ENCODE results near the gene RAG2.

RAG2 gene

GRCh38 chr11:36615826-36616225 lies 17.8 kb upstream of the RAG2 start:
- Mint-ChIP-seq H3K4me3 (no peak overlapping the region), H3K27me3 (no peaks in the 10 kb centered on the region), H3K4me1 (ENCODE audit: low read depth) (peaks cover 6% of the 10 kb centered on the region), H3K36me3 (ENCODE audit: low read depth) (no peaks in the 10 kb centered on the region), H3K27ac (no peak overlapping the region), H3K9me3 (no peaks in the 10 kb centered on the region)
- no peak for DNase-seq

- Mint-ChIP-seq H3K27ac (no peak overlapping the region), H3K9me3 (no peaks in the 10 kb centered on the region), H3K36me3 (ENCODE audit: low read depth) (no peaks in the 10 kb centered on the region)
These were observed 11.3 kb upstream of the RAG2 start for GRCh38 chr11:36609383-36609782.

GRCh38 chr11:36608491-36609199 lies 10.6 kb upstream of the RAG2 start:
- no peak for DNase-seq
- Mint-ChIP-seq H3K36me3 (ENCODE audit: low read depth) (no peaks in the 10 kb centered on the region), H3K9me3 (no peaks in the 10 kb centered on the region), H3K4me3 (no peak overlapping the region), H3K27ac (no peak overlapping the region), H3K27me3 (peaks cover 6% of the 10 kb centered on the region), H3K4me1 (ENCODE audit: low read depth) (no peaks in the 10 kb centered on the region)

More at GRCh38 chr11:36609383-36609782, 11.3 kb upstream of the RAG2 start:
- H3K4me1 Mint-ChIP-seq (ENCODE audit: low read depth), result no peaks in the 10 kb centered on the region
- H3K4me3 Mint-ChIP-seq, result no peak overlapping the region
- DNase-seq, result no peak
- peaks cover 6% of the 10 kb centered on the region for H3K27me3 Mint-ChIP-seq

GRCh38 chr11:36605221-36606216 lies 7.5 kb upstream of the RAG2 start:
- Mint-ChIP-seq H3K27me3 (peaks cover 14% of the 10 kb centered on the region), H3K4me3 (no peak overlapping the region), H3K4me1 (ENCODE audit: low read depth) (no peaks in the 10 kb centered on the region), H3K27ac (no peak overlapping the region), H3K36me3 (ENCODE audit: low read depth) (no peaks in the 10 kb centered on the region), H3K9me3 (no peaks in the 10 kb centered on the region)
- no peak for DNase-seq

GRCh38 chr11:36602135-36602534 lies 4.1 kb upstream of the RAG2 start:
- Mint-ChIP-seq H3K9me3 (no peaks in the 10 kb centered on the region), H3K27me3 (peaks cover 18% of the 10 kb centered on the region), H3K4me3 (no peak overlapping the region), H3K27ac (no peak overlapping the region), H3K4me1 (ENCODE audit: low read depth) (no peaks in the 10 kb centered on the region), H3K36me3 (ENCODE audit: low read depth) (no peaks in the 10 kb centered on the region)
- DNase-seq, result no peak

- peaks cover 4% of the 10 kb centered on the region for H3K4me1 Mint-ChIP-seq (ENCODE audit: low read depth)
- no peak overlapping the region for H3K27ac Mint-ChIP-seq
- peaks cover 21% of the 10 kb centered on the region for H3K27me3 Mint-ChIP-seq
- H3K4me3 Mint-ChIP-seq, result no peak overlapping the region
- no peaks in the 10 kb centered on the region for H3K36me3 Mint-ChIP-seq (ENCODE audit: low read depth)
- DNase-seq, result no peak
- no peaks in the 10 kb centered on the region for H3K9me3 Mint-ChIP-seq
These were observed 3.1 kb upstream of the RAG2 start for GRCh38 chr11:36601155-36601554.

- H3K36me3 Mint-ChIP-seq (ENCODE audit: low read depth), result no peaks in the 10 kb centered on the region
- no peak overlapping the region for H3K27ac Mint-ChIP-seq
- H3K9me3 Mint-ChIP-seq, result no peaks in the 10 kb centered on the region
- peaks cover 4% of the 10 kb centered on the region for H3K4me1 Mint-ChIP-seq (ENCODE audit: low read depth)
- H3K27me3 Mint-ChIP-seq, result peaks cover 29% of the 10 kb centered on the region
- H3K4me3 Mint-ChIP-seq, result no peak overlapping the region
- no peak for DNase-seq
These were observed 2.1 kb upstream of the RAG2 start for GRCh38 chr11:36600180-36600579.

- no peak for DNase-seq
- H3K4me3 Mint-ChIP-seq, result no peak overlapping the region
- no peak overlapping the region for H3K27ac Mint-ChIP-seq
- H3K9me3 Mint-ChIP-seq, result no peaks in the 10 kb centered on the region
- H3K36me3 Mint-ChIP-seq (ENCODE audit: low read depth), result peaks cover 2% of the 10 kb centered on the region
- peaks cover 57% of the 10 kb centered on the region for H3K27me3 Mint-ChIP-seq
- H3K4me1 Mint-ChIP-seq (ENCODE audit: low read depth), result peaks cover 11% of the 10 kb centered on the region
These were observed 1.2 kb downstream of the RAG2 start for GRCh38 chr11:36596880-36597279.

- H3K27ac Mint-ChIP-seq, result peak within 1 kb of the TSS; percentile 63
These were observed 3.6 kb downstream of the RAG2 start, which contains the start of gene IFTAP for GRCh38 chr11:36594316-36594989. IFTAP (plus strand) TSS chr11:36594502; CDS start chr11:36610104, 15,602 bp downstream.

GRCh38 chr11:36591433-36591832 lies 6.6 kb downstream of the RAG2 start:
- Mint-ChIP-seq H3K4me1 (ENCODE audit: low read depth) (peaks cover 8% of the 10 kb centered on the region), H3K27me3 (peaks cover 59% of the 10 kb centered on the region), H3K36me3 (ENCODE audit: low read depth) (peaks cover 2% of the 10 kb centered on the region), H3K4me3 (no peak overlapping the region), H3K27ac (no peak overlapping the region), H3K9me3 (no peaks in the 10 kb centered on the region)
- no peak for DNase-seq

More at GRCh38 chr11:36594316-36594989, 3.6 kb downstream of the RAG2 start, which contains the start of gene IFTAP:
- Mint-ChIP-seq H3K4me1 (ENCODE audit: low read depth) (peaks cover 11% of the 10 kb centered on the region), H3K9me3 (no peaks in the 10 kb centered on the region), H3K27me3 (peaks cover 60% of the 10 kb centered on the region), H3K36me3 (ENCODE audit: low read depth) (peaks cover 2% of the 10 kb centered on the region), H3K4me3 (peak within 1 kb of the TSS; percentile 82)
- peak; percentile 63 for DNase-seq

GRCh38 chr11:36590513-36590912 lies 7.5 kb downstream of the RAG2 start:
- peaks cover 2% of the 10 kb centered on the region for H3K36me3 Mint-ChIP-seq (ENCODE audit: low read depth)
- peaks cover 50% of the 10 kb centered on the region for H3K27me3 Mint-ChIP-seq
- H3K4me1 Mint-ChIP-seq (ENCODE audit: low read depth), result peaks cover 8% of the 10 kb centered on the region
- no peak for DNase-seq
- H3K27ac Mint-ChIP-seq, result no peak overlapping the region
- no peak overlapping the region for H3K4me3 Mint-ChIP-seq
- no peaks in the 10 kb centered on the region for H3K9me3 Mint-ChIP-seq

GRCh38 chr11:36588099-36588498 lies 9.9 kb downstream of the RAG2 start:
- H3K4me1 Mint-ChIP-seq (ENCODE audit: low read depth), result peaks cover 1% of the 10 kb centered on the region
- no peak overlapping the region for H3K4me3 Mint-ChIP-seq
- no peak for DNase-seq
- H3K27me3 Mint-ChIP-seq, result peaks cover 28% of the 10 kb centered on the region
- no peak overlapping the region for H3K27ac Mint-ChIP-seq
- no peaks in the 10 kb centered on the region for H3K9me3 Mint-ChIP-seq
- no peaks in the 10 kb centered on the region for H3K36me3 Mint-ChIP-seq (ENCODE audit: low read depth)

- DNase-seq, result no peak
- Mint-ChIP-seq H3K27me3 (peaks cover 19% of the 10 kb centered on the region), H3K36me3 (ENCODE audit: low read depth) (no peaks in the 10 kb centered on the region), H3K27ac (no peak overlapping the region), H3K4me3 (no peak overlapping the region), H3K4me1 (ENCODE audit: low read depth) (peaks cover 1% of the 10 kb centered on the region), H3K9me3 (peaks cover 9% of the 10 kb centered on the region)
These were observed 11.5 kb downstream of the RAG2 start for GRCh38 chr11:36586543-36586942.

GRCh38 chr11:36583667-36584066 lies 14.4 kb downstream of the RAG2 start:
- no peak for DNase-seq
- Mint-ChIP-seq H3K27ac (no peak overlapping the region), H3K27me3 (peaks cover 3% of the 10 kb centered on the region), H3K9me3 (peaks cover 9% of the 10 kb centered on the region), H3K4me3 (no peak overlapping the region), H3K4me1 (ENCODE audit: low read depth) (peaks cover 1% of the 10 kb centered on the region), H3K36me3 (ENCODE audit: low read depth) (no peaks in the 10 kb centered on the region)
